HepG2 (cell line): ENCODE results near the gene DNAJC21. TPM values are rescaled to one million over a fixed set of nuclear protein-coding genes. Genes with fewer than 3 reads are reported as not detected.

Source experiments
- ATAC-seq: fragments of 200-7000 bp; cut with Tn5 transposase; 3 replicates; pipeline ENCODE4 v1.9.1; 2020; ENCODE audit warnings: mild to moderate bottlenecking, moderate library complexity
- BruUV-seq: library from RNA; stranded (reverse); fragments of 400-500 nt; replicated peaks from 2 replicates; lab custom pipeline; 2021; lab: Mats Ljungman, UMichigan
- CTCF ChIA-PET: fragments of 300-600 bp; formaldehyde crosslinking; extraction: SDS; loops from one replicate; lab custom pipeline; 2021; ENCODE audit warnings: low total read pairs, inconsistent platforms, low intra/inter-chr PET ratio; lab: Yijun Ruan, JAX
- POLR2A ChIA-PET: fragments of 350-600 bp; sonication (Branson Sonifier 250); formaldehyde crosslinking; loops from one replicate; lab custom pipeline; 2020; ENCODE audit warnings: antibody characterized with exemption, inconsistent platforms; lab: Yijun Ruan, JAX
- DNase-seq: peaks from one replicate; pipeline ENCODE4 v3.0.0-alpha.2; 2015; ENCODE audit warnings: low spot score
- FAIRE-seq: peaks from 3 replicates; lab custom pipeline; 2011; peaks lifted over from hg19 to GRCh38; lab: Jason Lieb, UNC
- H2AFZ ChIP-seq: one replicate; pipeline ENCODE4 v1.6.1; 2011; ENCODE audit warnings: low read length, inconsistent platforms
- H3K27ac ChIP-seq: fragments of 300-600 bp; 3 replicates; pipeline ENCODE4 v1.8.0; 2011; ENCODE audit warnings: mixed run types, mild to moderate bottlenecking, mixed read lengths, low read length, inconsistent platforms; ENCODE audit not compliant: insufficient read depth; ENCODE audit errors: extremely low read length
- H3K27me3 ChIP-seq, 2 experiments: fragments of 200-600 bp in 1 of 2; 2 replicates in 1 of 2; 3 replicates in 1 of 2; pipeline versions ENCODE4 v1.6.0 to v1.8.0; 2011; ENCODE audit warnings: low read length in 2 of 2, mild to moderate bottlenecking in 2 of 2, moderate library complexity in 2 of 2, inconsistent platforms in 1 of 2; ENCODE audit not compliant: insufficient read depth in 2 of 2, control insufficient read depth in 1 of 2
- H3K36me3 ChIP-seq, 2 experiments: fragments of 200-600 bp in 1 of 2; replicated peaks in 1 of 2; 2 replicates in 1 of 2; 3 replicates in 1 of 2; pipeline versions ENCODE4 v1.5.1 to v1.8.0; 2011; ENCODE audit warnings: low read length in 2 of 2, inconsistent platforms in 1 of 2; ENCODE audit not compliant: insufficient read depth in 2 of 2, control insufficient read depth in 1 of 2
- H3K4me1 ChIP-seq: 2 replicates; pipeline ENCODE4 v1.5.1; 2012; ENCODE audit warnings: low read length, inconsistent platforms; ENCODE audit not compliant: insufficient read depth
- H3K4me2 ChIP-seq: 2 replicates; pipeline ENCODE4 v1.6.0; 2011; ENCODE audit warnings: low read depth, low read length, inconsistent platforms
- H3K4me3 ChIP-seq, 3 experiments: fragments of 200-600 bp in 1 of 3; sonication (generic), shearing (Covaris generic) in 1 of 3; replicated peaks in 1 of 3; 2 replicates each; pipeline ENCODE4 v1.5.1; 2011 to 2016; ENCODE audit warnings: low read length in 3 of 3, inconsistent platforms in 2 of 3, low read depth in 2 of 3, mild to moderate bottlenecking in 2 of 3, control low read depth in 1 of 3, mixed read lengths in 1 of 3; ENCODE audit not compliant: insufficient read depth in 1 of 3
- H3K79me2 ChIP-seq: one replicate; pipeline ENCODE4 v1.6.1; 2011; ENCODE audit warnings: low read length, inconsistent platforms; ENCODE audit not compliant: insufficient read depth
- H3K9ac ChIP-seq: 2 replicates; pipeline ENCODE4 v1.6.0; 2011; ENCODE audit warnings: mild to moderate bottlenecking, low read depth, low read length, inconsistent platforms; ENCODE audit not compliant: insufficient read depth
- H3K9me3 ChIP-seq: 2 replicates; pipeline ENCODE4 v1.5.1; 2012; ENCODE audit warnings: mild to moderate bottlenecking, low read length
- H4K20me1 ChIP-seq: 2 replicates; pipeline ENCODE4 v1.6.0; 2011; ENCODE audit warnings: inconsistent platforms, mild to moderate bottlenecking, low read length, moderate library complexity; ENCODE audit not compliant: insufficient read depth
- ATF7 ChIP-seq, 2 experiments: fragments of 450-650 bp in 1 of 2; sonication (generic) in 1 of 2; formaldehyde crosslinking in 1 of 2; IDR thresholded peaks; 2 replicates each; pipeline versions ENCODE4 v1.4.0 to v1.6.1; 2016 to 2020; ENCODE audit warnings: antibody characterized with exemption in 1 of 2, mild to moderate bottlenecking in 1 of 2, missing genetic modification reagents in 1 of 2
- ELF3 ChIP-seq: IDR thresholded peaks from 2 replicates; pipeline ENCODE4 v1.6.1; 2016; ENCODE audit warnings: missing genetic modification reagents, missing compliant biosample characterization
- ERF ChIP-seq: IDR thresholded peaks from 2 replicates; pipeline ENCODE4 v1.6.1; 2018; ENCODE audit warnings: missing biosample characterization, missing genetic modification reagents
- NAIF1 ChIP-seq: sonication (generic); formaldehyde crosslinking; IDR thresholded peaks from 2 replicates; pipeline ENCODE4 v1.5.0; 2020; ENCODE audit warnings: mild to moderate bottlenecking, missing genetic modification reagents, borderline replicate concordance
- RFXAP ChIP-seq: sonication (generic); formaldehyde crosslinking; IDR thresholded peaks from 2 replicates; pipeline ENCODE4 v1.4.0; 2020; ENCODE audit warnings: missing genetic modification reagents, borderline replicate concordance
- SOX5 ChIP-seq: IDR thresholded peaks from 2 replicates; pipeline ENCODE4 v1.6.1; 2016; ENCODE audit warnings: borderline replicate concordance
- SRSF4 ChIP-seq: fragments of 200-400 bp; formaldehyde crosslinking; IDR thresholded peaks from one replicate; pipeline ENCODE4 v1.6.1; 2018; ENCODE audit warnings: mild to moderate bottlenecking, low read depth, low read length, moderate library complexity; ENCODE audit not compliant: poor library complexity, severe bottlenecking
- ZBTB42 ChIP-seq: sonication (generic); formaldehyde crosslinking; IDR thresholded peaks from 2 replicates; pipeline ENCODE4 v1.5.0; 2020; ENCODE audit warnings: mild to moderate bottlenecking, missing genetic modification reagents
- ZIK1 ChIP-seq: sonication (generic); formaldehyde crosslinking; IDR thresholded peaks from 2 replicates; pipeline ENCODE4 v1.5.0; 2020; ENCODE audit warnings: mild to moderate bottlenecking, low read depth, missing genetic modification reagents, borderline replicate concordance
- ZNF317 ChIP-seq: sonication (generic); formaldehyde crosslinking; IDR thresholded peaks from 2 replicates; pipeline ENCODE4 v1.5.0; 2020; ENCODE audit warnings: mild to moderate bottlenecking, missing genetic modification reagents
- ZNF329 ChIP-seq: sonication (generic); formaldehyde crosslinking; IDR thresholded peaks from 2 replicates; pipeline ENCODE4 v1.9.0; 2021; ENCODE audit warnings: low read depth, mild to moderate bottlenecking, missing genetic modification reagents
- ZNF558 ChIP-seq: sonication (generic); formaldehyde crosslinking; IDR thresholded peaks from 2 replicates; pipeline ENCODE4 v1.9.0; 2022; ENCODE audit warnings: mild to moderate bottlenecking, missing genetic modification reagents, borderline replicate concordance
- ZNF577 ChIP-seq: sonication (generic); formaldehyde crosslinking; IDR thresholded peaks from 2 replicates; pipeline ENCODE4 v1.4.0; 2020; ENCODE audit warnings: mild to moderate bottlenecking, low read depth, missing genetic modification reagents, borderline replicate concordance
- ZNF7 ChIP-seq: IDR thresholded peaks from 2 replicates; pipeline ENCODE4 v1.6.1; 2016; ENCODE audit warnings: missing biosample characterization, missing genetic modification reagents
- ZNF768 ChIP-seq: sonication (generic); formaldehyde crosslinking; IDR thresholded peaks from 2 replicates; pipeline ENCODE4 v1.4.0; 2020; ENCODE audit warnings: missing genetic modification reagents
- ZNF883 ChIP-seq: sonication (generic); formaldehyde crosslinking; IDR thresholded peaks from 2 replicates; pipeline ENCODE4 v1.5.1; 2020; ENCODE audit warnings: mild to moderate bottlenecking, missing genetic modification reagents; ENCODE audit errors: not compliant biosample characterization
- WGBS: methylation state at CpG from one replicate; pipeline ENCODE4 v1.1.6; 2017; ENCODE audit warnings: low lambda C conversion rate; 5-methylcytosine and 5-hydroxymethylcytosine counted together
- in situ Hi-C: cut with HindIII; loops from 2 replicates; pipeline ENCODE4 v1.10.0; 2017; ENCODE audit warnings: low pct_unique_long_range_greater_than_20kb; ENCODE audit not compliant: extremely low pct_ligation_motif_present
- intact Hi-C: fragments of 100-400 bp; cut with micrococcal nuclease; formaldehyde crosslinking; loops from one replicate; pipeline ENCODE4 v1.10.0; 2022; ENCODE audit not compliant: unreplicated experiment
- polyA plus RNA-seq, 8 experiments: library from polyadenylated mRNA; depleted of rRNA in 3 of 8; stranded (reverse) in 7 of 8; unstranded in 1 of 8; fragments of >200 nt; fragmentation: Illumina TruSeq in 4 of 8; extraction: Trizol in 4 of 8; gene quantifications; 2 replicates each; pipeline versions ENCODE4 v1.2.1 to v1.2.3, GENCODE V29; 2011 to 2016; ENCODE audit warnings: low read depth in 4 of 8, missing spikeins in 1 of 8, mixed read lengths in 1 of 8; ENCODE audit not compliant: insufficient read depth in 1 of 8
- total RNA-seq, 5 experiments: library from RNA; depleted of rRNA; stranded (reverse); fragments of >200 nt; fragmentation: Illumina TruSeq; extraction: Trizol; gene quantifications; 2 replicates each; pipeline ENCODE4 v1.2.3, GENCODE V29; 2016; ENCODE audit warnings: low read depth in 1 of 5
- TF ChIP-seq, protein P1 (sequence below): sonication (generic); formaldehyde crosslinking; IDR thresholded peaks from 2 replicates; pipeline ENCODE4 v1.4.0; 2020; ENCODE audit warnings: missing genetic modification reagents, low read depth, mild to moderate bottlenecking, borderline replicate concordance
- TF ChIP-seq, protein P2 (sequence below): sonication (generic); formaldehyde crosslinking; IDR thresholded peaks from 2 replicates; pipeline ENCODE4 v1.5.0; 2020; ENCODE audit warnings: mild to moderate bottlenecking, missing genetic modification reagents, moderate library complexity

Gene DNAJC21
- total and polyA plus RNA-seq, 2 of the 13 experiments (the other 11 are each of a cell fraction or from before 2014, with no cell fraction given) = 10.9 to 41.6 TPM

DNA sequence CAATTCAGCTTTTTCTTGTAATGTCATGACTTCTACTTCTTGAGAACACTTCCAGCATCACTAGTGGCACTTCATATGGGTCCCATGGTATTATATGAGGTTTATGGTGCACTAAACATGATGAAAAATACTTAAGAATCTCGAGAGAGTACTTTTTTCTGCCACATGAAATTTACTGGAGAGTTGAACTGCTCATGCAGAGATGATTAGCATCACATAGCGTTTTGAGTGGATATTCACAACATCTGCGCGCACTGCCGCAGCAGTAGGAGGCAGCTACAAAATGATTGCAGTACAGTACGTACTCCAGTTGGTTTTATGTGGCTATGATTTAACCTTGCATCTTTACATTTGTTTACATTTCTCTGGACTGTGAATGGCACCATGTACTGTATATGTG lies 28.7 kb upstream of the DNAJC21 start:
- Histone ChIP-seq H3K27ac (no peak overlapping the region), H3K4me3 (no peak overlapping the region)
- DNase-seq = no peak
- WGBS = 89% methylated on average over 6 of the region's 6 CpGs
- TF ChIP-seq RFXAP (CRISPR knock-in tag) (no peak), SRSF4 (no peak), ZNF329 (no peak), ZNF577 (CRISPR knock-in tag) (no peak), ZNF768 (no peak), NAIF1 (CRISPR knock-in tag) (no peak), ZNF317 (no peak), ZNF883 (CRISPR knock-in tag) (no peak), ELF3 (CRISPR knock-in tag) (no peak), SOX5 (no peak), ZIK1 (CRISPR knock-in tag) (no peak), ZBTB42 (CRISPR knock-in tag) (no peak), ERF (CRISPR knock-in tag) (no peak), ZNF7 (no peak), ATF7 (IDR thresholded peaks at IDR 0.05) (no peak), ATF7 (CRISPR knock-in tag; IDR thresholded peaks at IDR 0.05) (no peak), ZNF558 (CRISPR knock-in tag) (no peak)
- TF ChIP-seq, protein P1, sequence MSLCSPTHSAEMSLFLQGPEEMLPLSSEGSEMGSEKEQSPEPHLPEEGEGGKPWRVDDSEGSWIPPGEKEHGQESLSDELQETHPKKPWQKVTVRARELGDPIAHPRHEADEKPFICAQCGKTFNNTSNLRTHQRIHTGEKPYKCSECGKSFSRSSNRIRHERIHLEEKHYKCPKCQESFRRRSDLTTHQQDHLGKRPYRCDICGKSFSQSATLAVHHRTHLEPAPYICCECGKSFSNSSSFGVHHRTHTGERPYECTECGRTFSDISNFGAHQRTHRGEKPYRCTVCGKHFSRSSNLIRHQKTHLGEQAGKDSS (CRISPR knock-in tag) = no peak
- TF ChIP-seq, protein P2, sequence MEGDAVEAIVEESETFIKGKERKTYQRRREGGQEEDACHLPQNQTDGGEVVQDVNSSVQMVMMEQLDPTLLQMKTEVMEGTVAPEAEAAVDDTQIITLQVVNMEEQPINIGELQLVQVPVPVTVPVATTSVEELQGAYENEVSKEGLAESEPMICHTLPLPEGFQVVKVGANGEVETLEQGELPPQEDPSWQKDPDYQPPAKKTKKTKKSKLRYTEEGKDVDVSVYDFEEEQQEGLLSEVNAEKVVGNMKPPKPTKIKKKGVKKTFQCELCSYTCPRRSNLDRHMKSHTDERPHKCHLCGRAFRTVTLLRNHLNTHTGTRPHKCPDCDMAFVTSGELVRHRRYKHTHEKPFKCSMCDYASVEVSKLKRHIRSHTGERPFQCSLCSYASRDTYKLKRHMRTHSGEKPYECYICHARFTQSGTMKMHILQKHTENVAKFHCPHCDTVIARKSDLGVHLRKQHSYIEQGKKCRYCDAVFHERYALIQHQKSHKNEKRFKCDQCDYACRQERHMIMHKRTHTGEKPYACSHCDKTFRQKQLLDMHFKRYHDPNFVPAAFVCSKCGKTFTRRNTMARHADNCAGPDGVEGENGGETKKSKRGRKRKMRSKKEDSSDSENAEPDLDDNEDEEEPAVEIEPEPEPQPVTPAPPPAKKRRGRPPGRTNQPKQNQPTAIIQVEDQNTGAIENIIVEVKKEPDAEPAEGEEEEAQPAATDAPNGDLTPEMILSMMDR = no peak
- TF ChIP-seq, all 625 proteins: peak for 0
- BruUV-seq = no TSS peak
- FAIRE-seq (no peak), ATAC-seq (no peak)
- no peak overlapping the region for H2AFZ ChIP-seq
- no peaks in the 10 kb centered on the region; a peak in 1 of 5 replicates for H3K36me3 ChIP-seq
- intact Hi-C loops = no loop called here
- no peaks in the 10 kb centered on the region for H4K20me1 ChIP-seq
- no peaks in the 10 kb centered on the region for H3K27me3 ChIP-seq
- no peak overlapping the region for H3K4me2 ChIP-seq
- H3K9me3 ChIP-seq = no peaks in the 10 kb centered on the region
- POLR2A ChIA-PET = interaction anchor here (4.5 kb wide), 1 partner anchor 14 kb away, joined by 17 read pairs; the partner anchor contains the start of genes BRIX1 and RAD1
- H3K4me1 ChIP-seq = no peaks in the 10 kb centered on the region
- in situ Hi-C loops = no loop called here
- no peak overlapping the region for H3K9ac ChIP-seq
- H3K79me2 ChIP-seq = no peaks in the 10 kb centered on the region
- CTCF ChIA-PET = no interaction called here
